NOMO-1 treated with dmso at 0.1 percent for 144 hours (cell line): ENCODE data around the gene ABCD4.
A peak's percentile ranks its signal among the peaks of the same experiment; 100 is the strongest.
"Not testable (repeated sequence)": the region's sequence is repeated elsewhere in the genome, so short reads cannot be mapped to it uniquely, and the experiment has no call there.

ENCODE experiments used
- DNase-seq: peaks from one replicate; lab custom pipeline; 2025; ENCODE audit not compliant: unreplicated experiment; lab: John Stamatoyannopoulos, UW

The ABCD4 gene

GRCh38 chr14:74302634-74303569 lies at the start of gene ABCD4:
TSS of gene ABCD4 (minus strand) at chr14:74302934. CDS start at chr14:74302912, 22 bp downstream.
- DNase-seq, result peak; percentile 86

DNA sequence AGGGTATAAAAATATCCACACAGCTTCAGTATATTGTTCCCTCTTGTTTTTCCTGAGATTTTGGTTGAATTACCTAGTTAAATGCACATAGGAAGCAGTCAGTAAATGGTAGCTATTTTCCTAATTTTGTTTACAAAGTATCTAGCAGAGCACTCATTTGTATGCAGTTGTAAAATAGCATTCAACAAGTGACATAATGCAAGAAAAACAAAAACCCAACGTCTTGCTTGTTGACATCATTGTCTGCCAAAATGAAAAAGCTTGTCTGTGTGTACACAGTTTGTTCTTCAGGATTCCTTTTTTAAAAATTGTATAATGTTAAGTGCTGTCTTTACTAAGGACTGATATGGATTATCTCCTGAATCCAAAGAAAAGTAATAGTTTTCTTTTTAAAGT lies 48.2 kb upstream of the ABCD4 start:
- no peak for DNase-seq

DNA sequence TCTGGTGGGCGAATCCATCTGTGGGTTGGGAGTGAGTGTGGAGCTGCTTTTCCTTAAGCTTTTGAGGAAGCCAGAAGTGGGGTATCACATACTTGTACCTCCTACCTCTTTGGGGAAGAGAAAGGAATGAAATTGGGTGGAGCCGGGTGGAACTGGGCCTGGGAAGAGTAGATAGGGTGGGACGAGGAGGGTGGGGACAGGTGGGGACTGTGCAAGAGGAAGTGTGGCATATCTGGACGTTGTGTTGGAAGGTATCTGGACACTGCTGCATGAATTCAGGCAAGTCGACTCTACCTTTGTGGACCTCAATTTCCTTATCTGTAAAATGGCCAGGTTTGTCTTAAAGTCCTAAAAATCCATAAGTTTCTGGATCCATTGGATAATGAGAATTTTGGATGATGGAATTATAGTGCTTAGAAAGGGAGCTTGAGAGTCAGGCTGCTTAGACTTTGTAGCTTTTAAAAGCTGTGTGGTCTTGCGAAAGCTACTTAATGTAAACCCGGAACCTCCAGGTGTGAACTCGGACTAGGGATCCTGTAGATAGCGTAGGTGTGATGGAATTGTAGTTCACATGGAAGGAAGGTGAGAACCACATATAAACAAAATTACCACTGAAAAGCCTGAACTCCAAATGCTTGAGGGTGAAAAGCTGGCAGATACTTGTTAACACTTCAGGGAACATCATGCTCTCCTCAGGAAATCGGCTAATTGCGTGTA lies 47.6 kb upstream of the ABCD4 start:
- DNase-seq, result no peak

GRCh38 chr14:74349757-74350156 lies 47.0 kb upstream of the ABCD4 start:
- no peak for DNase-seq

DNA sequence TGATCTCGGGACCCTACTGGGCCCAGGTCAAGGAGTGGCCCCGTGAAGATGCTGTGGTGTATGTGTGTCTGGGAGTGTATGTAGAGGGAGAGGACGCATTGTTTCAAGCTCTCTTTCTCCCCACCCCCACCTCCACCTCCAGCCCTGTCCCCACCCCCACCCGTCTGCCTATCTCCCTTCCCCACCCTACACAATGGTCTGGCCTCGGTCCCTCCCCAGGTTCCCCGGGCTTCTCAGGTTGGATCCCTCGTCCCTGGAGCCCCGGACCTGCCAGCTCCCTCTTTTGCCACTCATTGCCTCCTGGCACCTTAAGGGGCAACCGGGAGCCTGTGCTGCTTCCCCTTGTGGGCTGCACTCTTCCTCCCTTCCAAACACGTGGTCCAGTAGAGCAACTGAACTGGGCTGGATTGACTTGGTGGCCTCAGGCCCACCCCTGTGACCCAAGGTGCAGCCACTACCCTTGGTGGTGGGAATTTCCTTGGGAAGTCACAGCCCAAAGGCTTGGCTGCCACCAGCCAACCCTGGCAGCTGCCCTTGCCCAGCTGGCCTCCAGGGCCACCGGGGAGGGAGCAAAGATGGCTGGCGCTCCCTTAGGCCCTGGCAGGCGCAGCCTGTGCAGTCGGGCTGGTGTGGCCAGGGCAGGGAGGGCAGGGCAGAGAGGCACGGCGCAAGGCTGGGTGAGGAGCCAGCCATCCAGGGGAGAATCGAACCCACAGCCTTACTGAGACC lies 46.2 kb upstream of the ABCD4 start:
- no peak for DNase-seq

- no peak for DNase-seq
Measured at GRCh38 chr14:74348241-74348734, 45.6 kb upstream of the ABCD4 start, which contains the start of gene VRTN. TSS of gene VRTN (plus strand) at chr14:74348471. CDS start at chr14:74356784, 8,313 bp downstream.

DNA sequence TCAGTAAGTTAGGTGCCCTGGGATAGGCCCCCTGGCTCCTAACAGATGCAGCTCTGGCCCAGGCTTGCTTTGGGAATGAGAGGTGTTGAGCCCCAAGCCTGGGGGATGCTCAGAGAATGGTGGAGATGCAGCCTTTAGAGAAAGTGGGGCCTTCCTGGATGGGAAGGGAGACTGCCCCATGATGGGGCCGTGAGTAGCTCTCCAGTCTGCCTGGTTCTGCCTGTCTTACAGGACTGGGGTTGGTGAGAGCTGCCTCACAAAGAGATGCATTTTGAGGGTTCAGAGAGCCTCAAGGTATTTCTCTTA lies 45.0 kb upstream of the ABCD4 start:
- no peak for DNase-seq

DNA sequence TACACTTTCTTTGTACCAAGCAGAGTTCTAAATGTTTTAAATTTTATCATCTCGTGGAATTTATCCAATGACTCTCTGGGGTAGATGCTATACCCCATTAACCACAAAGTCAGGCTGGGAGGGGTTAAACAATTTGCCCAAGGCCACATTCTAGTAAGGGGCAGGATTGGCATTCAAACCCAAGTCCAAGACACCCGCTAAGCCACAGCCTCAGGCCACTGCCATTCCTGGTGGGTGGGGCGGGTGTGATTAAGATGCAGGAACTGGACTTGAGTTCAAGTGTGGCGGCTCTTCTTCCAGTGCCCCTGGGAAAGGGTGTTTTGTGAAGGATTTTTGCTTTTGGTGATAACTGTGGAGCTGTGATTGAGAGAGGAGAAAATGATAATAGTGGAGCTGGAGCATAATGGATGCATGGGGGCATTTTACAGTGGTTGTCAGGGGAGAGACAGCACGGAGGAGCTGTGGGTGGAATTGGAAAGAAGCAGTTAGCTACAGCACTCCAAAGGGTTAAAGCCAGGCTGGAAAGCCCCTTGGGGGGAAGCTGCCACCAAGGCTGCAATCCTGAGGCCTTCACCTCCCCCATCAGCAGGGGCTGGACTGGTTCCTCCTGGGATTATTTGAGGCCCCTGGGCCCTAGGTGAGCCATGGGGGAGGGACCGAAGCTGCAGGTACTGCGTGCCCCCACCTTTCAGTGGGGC lies 44.5 kb upstream of the ABCD4 start:
- DNase-seq, result no peak

- DNase-seq, result no peak
Measured at GRCh38 chr14:74346341-74346740, 43.6 kb upstream of the ABCD4 start.

- no peak for DNase-seq
Measured at GRCh38 chr14:74333909-74334308, 31.2 kb upstream of the ABCD4 start.

- not testable (repeated sequence) for DNase-seq
Measured at GRCh38 chr14:74329950-74330552, 27.3 kb upstream of the ABCD4 start.

- no peak for DNase-seq
Measured at GRCh38 chr14:74326369-74327152, 23.8 kb upstream of the ABCD4 start.

DNA sequence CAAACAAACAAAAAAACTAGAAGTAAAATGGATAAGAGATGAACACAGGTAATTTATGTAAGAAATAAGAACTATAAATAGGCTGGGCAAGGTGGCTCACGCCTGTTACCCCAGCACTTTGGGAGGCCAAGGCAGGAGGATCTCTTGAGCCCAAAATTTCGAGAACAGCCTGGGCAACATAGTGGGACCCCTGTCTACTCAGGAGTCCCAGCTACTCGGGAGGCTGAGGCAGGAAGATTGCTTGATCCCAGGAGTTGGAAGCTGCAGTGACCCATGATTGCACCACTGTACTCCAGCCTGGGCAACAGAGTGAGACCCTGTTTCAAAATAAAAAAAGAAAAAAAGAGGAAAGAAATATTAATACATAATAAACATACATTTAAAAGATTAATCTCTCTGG lies 22.7 kb upstream of the ABCD4 start:
- DNase-seq, result no peak

GRCh38 chr14:74324931-74325361 lies 22.2 kb upstream of the ABCD4 start:
- DNase-seq, result peak; percentile 42

- DNase-seq, result no peak
Measured at GRCh38 chr14:74314576-74314975, 11.8 kb upstream of the ABCD4 start.

GRCh38 chr14:74313601-74314000 lies 10.9 kb upstream of the ABCD4 start:
- DNase-seq, result no peak

- DNase-seq, result no peak
Measured at GRCh38 chr14:74312161-74312560, 9.4 kb upstream of the ABCD4 start.

- DNase-seq, result no peak
Measured at GRCh38 chr14:74309125-74310022, 6.6 kb upstream of the ABCD4 start.

DNA sequence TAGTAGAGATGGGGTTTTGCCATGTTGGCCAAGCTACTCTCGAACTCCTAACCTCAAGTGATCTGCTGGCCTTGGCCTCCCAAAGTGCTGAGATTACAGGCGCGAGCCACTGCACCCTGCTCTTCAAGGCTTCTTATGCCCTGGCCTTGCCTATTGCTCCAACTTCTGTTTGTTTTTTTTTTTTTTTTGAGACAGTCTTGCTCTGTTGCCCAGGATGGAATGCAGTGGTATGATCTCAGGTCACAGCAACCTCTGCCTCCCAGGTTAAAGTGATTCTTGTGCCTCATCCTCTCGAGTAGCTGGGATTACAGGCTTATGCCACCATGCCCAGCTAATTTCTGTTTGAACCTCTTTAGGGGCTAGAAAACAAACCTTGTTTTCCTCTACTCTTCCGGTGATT lies 6.0 kb upstream of the ABCD4 start:
- no peak for DNase-seq
